ENCODE measurements around the gene GSAP. TPM values are rescaled to one million over a fixed set of nuclear protein-coding genes. Genes with fewer than 3 reads are reported as not detected.

GSAP gene
- total RNA-seq, 1 donor from 2014 or later: 5.3 TPM

- intact Hi-C loops (cut with micrococcal nuclease): no loop called here
Observed at GRCh38 chr7:77409005-77409738, 7.0 kb downstream of the GSAP start.

- intact Hi-C loops (cut with micrococcal nuclease): no loop called here
Observed at GRCh38 chr7:77407906-77408305, 8.2 kb downstream of the GSAP start.

DNA sequence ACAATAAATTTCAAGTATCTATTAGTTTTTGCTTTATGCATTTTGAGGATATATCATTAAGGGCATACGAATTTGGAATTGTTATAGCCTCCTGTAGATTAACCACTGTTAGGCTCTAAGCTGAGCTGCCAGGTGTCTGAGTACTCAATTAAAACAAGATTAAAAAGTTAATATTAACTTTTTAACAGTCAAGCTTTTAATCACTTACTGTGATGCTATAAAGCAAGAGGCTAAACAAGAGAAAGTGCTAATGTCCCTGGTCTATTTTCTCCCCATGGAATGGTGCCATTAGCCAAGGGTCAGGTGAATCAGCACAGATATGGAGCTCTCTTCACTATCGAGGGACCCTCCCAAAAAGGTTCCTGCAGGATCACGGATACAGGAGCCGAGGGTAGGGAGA, 9.7 kb downstream of the GSAP start:
- intact Hi-C loops (cut with micrococcal nuclease): no loop called here

- intact Hi-C loops (cut with micrococcal nuclease): no loop called here
Observed at GRCh38 chr7:77404641-77405040, 11.5 kb downstream of the GSAP start.

- intact Hi-C loops (cut with micrococcal nuclease): no loop called here
Observed at GRCh38 chr7:77403957-77404356, 12.2 kb downstream of the GSAP start.

GRCh38 chr7:77402818-77403217, 13.3 kb downstream of the GSAP start:
- intact Hi-C loops (cut with micrococcal nuclease): no loop called here

DNA sequence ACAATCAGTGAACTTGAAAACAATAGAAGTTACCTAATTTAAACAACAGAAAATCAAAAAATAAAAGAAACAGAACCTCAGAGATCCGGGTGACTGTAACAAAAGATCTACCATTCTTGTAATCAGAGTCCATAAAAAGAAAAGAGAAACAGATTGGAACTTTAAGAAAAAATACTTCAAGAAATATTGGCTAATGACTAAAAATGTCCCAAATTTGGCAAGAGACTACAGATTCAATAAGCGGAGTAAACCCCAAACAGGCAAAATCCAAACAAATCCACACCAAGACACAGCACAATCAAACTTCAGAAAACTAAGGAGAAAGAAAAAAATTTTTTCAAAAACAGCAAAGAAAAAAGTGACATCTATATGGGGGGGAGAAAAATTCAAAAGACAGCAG, 15.1 kb downstream of the GSAP start:
- intact Hi-C loops (cut with micrococcal nuclease): no loop called here

- intact Hi-C loops (cut with micrococcal nuclease): no loop called here
Observed at GRCh38 chr7:77399816-77400215, 16.3 kb downstream of the GSAP start.

- intact Hi-C loops (cut with micrococcal nuclease): no loop called here
Observed at GRCh38 chr7:77396894-77397547, 19.1 kb downstream of the GSAP start.

DNA sequence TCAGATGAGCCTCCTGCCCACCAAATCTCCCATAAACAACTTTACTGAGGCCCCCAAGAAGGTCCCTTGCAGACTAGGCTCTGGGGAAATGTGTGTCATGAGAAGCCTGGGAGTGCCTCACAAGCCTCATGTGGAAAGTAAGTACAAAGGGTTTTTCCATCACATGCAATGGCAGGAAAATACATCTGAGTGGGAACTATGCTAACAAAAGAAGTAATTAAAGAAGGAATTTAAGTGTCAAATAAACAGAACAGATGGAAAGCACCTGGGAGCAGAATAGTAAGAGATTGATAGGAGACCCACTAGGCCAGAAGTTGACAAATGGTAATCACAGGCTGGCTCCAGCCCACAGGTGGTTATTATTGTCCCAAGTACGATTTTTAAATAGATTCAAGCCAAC, 20.5 kb downstream of the GSAP start:
- intact Hi-C loops (cut with micrococcal nuclease): no loop called here

- intact Hi-C loops (cut with micrococcal nuclease): no loop called here
Observed at GRCh38 chr7:77393954-77394353, 22.2 kb downstream of the GSAP start.

DNA sequence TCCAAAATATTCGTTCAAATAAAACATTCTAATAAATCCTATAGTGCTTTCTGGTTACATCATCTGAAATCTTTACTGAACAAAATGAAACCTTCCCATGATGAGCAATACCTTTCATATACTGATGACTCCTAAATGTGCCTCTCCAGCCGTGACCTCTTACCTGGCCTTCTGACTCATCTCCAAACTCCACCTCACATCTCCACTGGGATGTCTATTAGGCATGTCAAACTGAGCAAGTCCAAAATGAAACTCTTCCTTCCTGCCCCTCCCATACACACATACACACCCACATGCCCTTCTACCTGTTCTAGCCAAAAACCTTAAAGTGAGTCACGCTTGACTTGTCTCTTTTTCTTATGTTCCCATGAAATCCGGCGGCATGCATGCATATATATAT, 22.9 kb downstream of the GSAP start:
- intact Hi-C loops (cut with micrococcal nuclease): no loop called here

DNA sequence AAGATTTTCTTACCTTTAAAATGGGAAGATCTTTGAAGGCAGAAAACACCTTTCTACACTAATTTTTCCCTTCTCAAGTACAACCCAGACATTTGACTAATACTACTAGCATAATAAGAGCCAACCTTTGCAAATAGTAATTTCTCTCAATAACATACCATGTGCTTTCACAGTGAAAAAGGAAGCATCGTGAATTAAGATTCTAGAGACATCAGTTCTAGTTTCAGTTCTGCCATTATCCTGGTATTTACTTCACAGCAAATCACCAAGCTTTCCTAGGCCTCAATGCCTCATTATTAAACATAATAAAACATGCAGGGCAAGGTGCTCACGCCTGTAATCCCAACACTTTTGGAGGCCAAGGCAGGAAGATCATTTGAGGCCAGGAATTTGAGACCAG, 24.9 kb downstream of the GSAP start:
- intact Hi-C loops (cut with micrococcal nuclease): no loop called here

DNA sequence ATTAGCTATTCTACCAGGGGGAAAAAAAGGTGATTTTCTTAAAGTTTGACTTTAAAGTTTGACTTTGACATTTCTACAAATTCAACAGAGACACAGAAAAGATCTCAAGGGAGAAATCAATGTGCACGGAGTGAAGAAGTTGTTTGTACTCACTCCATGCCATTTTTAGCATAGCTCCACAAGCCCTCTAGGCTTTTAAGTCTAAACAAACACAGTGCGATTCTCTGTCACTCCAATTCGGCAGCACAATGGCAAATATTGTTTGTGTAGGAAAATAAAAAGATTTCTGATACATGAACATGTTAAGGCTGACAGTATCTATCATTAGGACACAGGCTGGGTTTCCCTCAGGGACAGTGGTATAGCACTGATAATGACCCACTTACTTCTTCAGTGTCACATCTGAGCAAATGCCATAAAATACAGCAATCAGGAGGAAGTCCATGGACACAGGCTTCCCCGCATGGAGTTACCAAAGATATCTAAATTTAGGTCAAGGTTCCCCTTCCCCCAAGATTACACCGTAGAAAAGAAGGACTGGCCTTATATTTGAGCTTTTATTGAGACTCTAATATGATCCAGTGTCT, 28.0 kb downstream of the GSAP start:
- intact Hi-C loops (cut with micrococcal nuclease): no loop called here

DNA sequence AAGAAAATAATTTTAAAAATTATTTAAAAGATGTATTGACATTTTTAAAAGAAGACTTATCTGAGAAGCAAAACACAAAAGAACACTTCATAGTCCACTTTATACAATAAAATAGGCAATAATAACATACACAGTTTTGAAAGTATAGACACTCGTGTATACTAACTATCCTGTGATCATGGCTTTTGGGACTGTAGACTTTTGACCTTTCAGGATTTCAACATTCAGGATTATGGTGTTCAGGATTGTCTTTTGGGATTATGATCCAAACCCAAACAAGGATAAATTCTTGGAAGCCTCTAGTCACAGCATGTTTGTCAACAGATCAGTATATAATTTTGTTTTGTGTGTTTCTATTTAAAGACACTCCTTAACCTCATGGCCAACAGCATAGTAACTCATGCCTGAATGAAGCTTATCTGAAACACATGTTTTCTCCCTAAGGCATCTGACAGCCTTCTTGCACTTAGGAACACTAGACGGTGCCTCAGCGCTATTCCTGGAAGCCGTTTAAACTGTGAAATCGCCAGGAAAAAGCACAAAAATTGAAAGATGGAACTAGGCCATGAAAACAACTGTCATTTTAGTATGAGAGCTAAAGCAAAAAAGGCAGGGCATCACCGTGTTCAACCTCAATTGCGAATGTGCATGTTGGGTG, 29.9 kb downstream of the GSAP start:
- intact Hi-C loops (cut with micrococcal nuclease): no loop called here

DNA sequence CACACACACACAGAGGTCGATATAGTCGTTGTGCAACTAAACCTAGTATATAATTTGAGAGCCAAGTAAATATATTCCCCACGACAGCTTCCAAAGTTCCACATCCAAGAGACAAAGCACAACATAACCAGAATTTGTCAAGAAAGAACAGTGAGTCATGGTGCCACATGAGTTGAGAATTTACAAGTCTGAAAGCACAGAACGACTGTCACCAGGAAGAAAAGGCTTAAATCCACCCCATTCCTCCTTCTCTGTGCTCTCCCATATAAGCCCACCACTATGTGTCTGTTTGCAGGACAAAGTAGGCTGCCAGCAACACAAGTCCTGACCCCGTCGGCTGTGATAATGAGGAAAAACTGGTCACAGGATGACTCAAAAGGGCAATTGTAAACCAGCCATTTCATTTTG, 32.8 kb downstream of the GSAP start:
- intact Hi-C loops (cut with micrococcal nuclease): no loop called here

GRCh38 chr7:77382532-77382931, 33.6 kb downstream of the GSAP start:
- intact Hi-C loops (cut with micrococcal nuclease): no loop called here

- intact Hi-C loops (cut with micrococcal nuclease): no loop called here
Observed at GRCh38 chr7:77378584-77378983, 37.6 kb downstream of the GSAP start.

- intact Hi-C loops (cut with micrococcal nuclease): no loop called here
Observed at GRCh38 chr7:77370606-77371005, 45.5 kb downstream of the GSAP start.

DNA sequence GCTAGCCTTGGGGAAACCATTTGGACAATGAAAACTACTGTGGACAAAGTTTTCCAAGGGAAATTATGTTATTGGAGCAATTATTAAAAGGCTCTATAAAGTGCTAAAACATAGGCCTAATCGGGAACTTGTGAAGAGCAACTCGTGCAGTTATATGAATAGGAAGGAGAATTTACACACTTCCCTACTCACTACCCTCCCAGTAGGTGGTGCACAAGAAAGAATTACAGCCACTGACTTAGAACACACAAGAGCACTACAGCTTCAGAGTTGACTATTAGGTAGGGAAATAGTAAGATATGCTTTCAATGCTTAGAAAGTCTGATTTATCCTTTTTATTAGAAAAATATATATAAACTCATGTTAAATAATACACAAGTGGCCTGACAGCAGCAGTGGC, 47.2 kb downstream of the GSAP start:
- intact Hi-C loops (cut with micrococcal nuclease): no loop called here

DNA sequence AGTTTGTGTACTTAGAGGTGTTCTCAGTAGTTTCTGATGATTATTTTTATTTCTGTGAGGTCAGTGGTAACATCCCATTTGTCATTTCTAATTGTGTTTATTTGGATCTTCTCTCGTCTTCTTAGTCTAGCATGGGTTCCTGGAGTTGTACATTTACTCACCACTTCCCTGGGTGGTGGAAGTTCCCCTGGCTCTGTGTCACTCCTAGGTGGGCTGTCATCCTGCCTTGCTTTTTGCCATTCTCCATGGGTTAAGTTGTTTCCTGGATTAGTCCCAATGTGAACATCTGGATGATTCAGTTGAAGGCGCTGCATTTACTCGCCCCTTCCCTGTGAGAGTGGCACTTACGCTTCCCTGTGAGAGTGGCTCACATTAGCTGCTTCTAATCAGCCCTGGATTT, 48.2 kb downstream of the GSAP start:
- intact Hi-C loops (cut with micrococcal nuclease): no loop called here

- intact Hi-C loops (cut with micrococcal nuclease): no loop called here
Observed at GRCh38 chr7:77362905-77363304, 53.2 kb downstream of the GSAP start.

All from T-helper 2 cell treated with Interferon-gamma antibody and Interleukin-4, amounts not matched to agents 100 ng/mL and 5 ng/mL, for 36 hours (primary cell).